Measurements from ENCODE around the gene RNF11. TPM values are rescaled to one million over a fixed set of nuclear protein-coding genes. Genes with fewer than 3 reads are reported as not detected.

Gene RNF11
- polyA plus RNA-seq, 1 donor (not counting 4 experiments of a cell fraction or from before 2014, with no cell fraction given), result 113 TPM

DNA sequence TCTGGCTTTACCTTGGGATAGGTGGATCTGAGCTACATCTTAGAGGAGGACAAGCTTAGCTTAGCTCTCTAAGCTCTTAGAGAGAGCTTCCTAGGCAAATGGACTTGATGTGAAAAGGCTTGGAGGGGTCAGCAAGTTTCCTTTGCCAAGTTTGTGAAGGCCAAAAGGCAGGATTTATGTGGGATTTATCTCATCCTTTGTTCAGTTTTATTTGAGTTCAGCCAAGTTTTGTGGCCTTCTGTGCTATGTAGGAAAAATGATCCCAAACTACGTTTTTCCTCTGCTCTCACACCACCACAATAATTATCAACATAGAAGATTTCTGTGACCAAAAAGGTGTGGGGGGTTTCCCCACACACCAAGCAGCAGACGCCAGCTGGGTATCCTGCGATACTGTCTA is 26.0 kb upstream of the RNF11 start:
- FAIRE-seq (no peak), DNase-seq (ENCODE audit: low read depth, low spot score) (no peak)
- no peaks in the 10 kb centered on the region for H3K9me3 ChIP-seq (ENCODE audit: control insufficient read depth, low read depth, low read length)
- H3K9ac ChIP-seq (ENCODE audit: control insufficient read depth, extremely low read depth, insufficient read depth, low read length), result no peak overlapping the region
- H3K36me3 ChIP-seq (ENCODE audit: control insufficient read depth in 2 of 2, extremely low read depth in 1 of 2, insufficient read depth in 2 of 2, low read length in 2 of 2), result no peaks in the 10 kb centered on the region
- no peak overlapping the region for H3K4me2 ChIP-seq (ENCODE audit: control insufficient read depth, extremely low read depth, insufficient read depth, low read depth, low read length)
- no peak overlapping the region for H3K4me3 ChIP-seq (ENCODE audit: control insufficient read depth in 2 of 3, extremely low read depth in 1 of 3, insufficient read depth in 2 of 3, low read depth in 1 of 3, low read length in 3 of 3)
- no peaks in the 10 kb centered on the region for H3K27me3 ChIP-seq (ENCODE audit: control insufficient read depth, extremely low read depth, insufficient read depth, low read length)
- no peak overlapping the region for H2AFZ ChIP-seq (ENCODE audit: control insufficient read depth, low read length)
- TF ChIP-seq, protein P1, sequence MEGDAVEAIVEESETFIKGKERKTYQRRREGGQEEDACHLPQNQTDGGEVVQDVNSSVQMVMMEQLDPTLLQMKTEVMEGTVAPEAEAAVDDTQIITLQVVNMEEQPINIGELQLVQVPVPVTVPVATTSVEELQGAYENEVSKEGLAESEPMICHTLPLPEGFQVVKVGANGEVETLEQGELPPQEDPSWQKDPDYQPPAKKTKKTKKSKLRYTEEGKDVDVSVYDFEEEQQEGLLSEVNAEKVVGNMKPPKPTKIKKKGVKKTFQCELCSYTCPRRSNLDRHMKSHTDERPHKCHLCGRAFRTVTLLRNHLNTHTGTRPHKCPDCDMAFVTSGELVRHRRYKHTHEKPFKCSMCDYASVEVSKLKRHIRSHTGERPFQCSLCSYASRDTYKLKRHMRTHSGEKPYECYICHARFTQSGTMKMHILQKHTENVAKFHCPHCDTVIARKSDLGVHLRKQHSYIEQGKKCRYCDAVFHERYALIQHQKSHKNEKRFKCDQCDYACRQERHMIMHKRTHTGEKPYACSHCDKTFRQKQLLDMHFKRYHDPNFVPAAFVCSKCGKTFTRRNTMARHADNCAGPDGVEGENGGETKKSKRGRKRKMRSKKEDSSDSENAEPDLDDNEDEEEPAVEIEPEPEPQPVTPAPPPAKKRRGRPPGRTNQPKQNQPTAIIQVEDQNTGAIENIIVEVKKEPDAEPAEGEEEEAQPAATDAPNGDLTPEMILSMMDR (optimal IDR thresholded peaks at IDR 0.05 in 1 of 3, IDR thresholded peaks at IDR 0.05 in 1 of 3, conservative IDR thresholded peaks at IDR 0.05 in 1 of 3; ENCODE audit: extremely low read depth in 1 of 3, insufficient read depth in 2 of 3, low read length in 3 of 3), result no peak
- no peaks in the 10 kb centered on the region for H3K9me1 ChIP-seq (ENCODE audit: control insufficient read depth, extremely low read depth, insufficient read depth, low read length)
- no peaks in the 10 kb centered on the region for H3K79me2 ChIP-seq (ENCODE audit: control insufficient read depth, insufficient read depth, low read length)
- dilution Hi-C loops (cut with MboI; ENCODE audit: extremely low pct_ligation_motif_present, low sequenced_read_pairs), result no loop called here
- H3K27ac ChIP-seq (ENCODE audit: control insufficient read depth, insufficient read depth, low read length), result no peak overlapping the region
- peaks cover 7% of the 10 kb centered on the region for H3K4me1 ChIP-seq (ENCODE audit: control insufficient read depth, extremely low read depth, insufficient read depth, low read length)
- H4K20me1 ChIP-seq (ENCODE audit: control insufficient read depth, extremely low read depth, insufficient read depth, low read length), result no peaks in the 10 kb centered on the region

DNA sequence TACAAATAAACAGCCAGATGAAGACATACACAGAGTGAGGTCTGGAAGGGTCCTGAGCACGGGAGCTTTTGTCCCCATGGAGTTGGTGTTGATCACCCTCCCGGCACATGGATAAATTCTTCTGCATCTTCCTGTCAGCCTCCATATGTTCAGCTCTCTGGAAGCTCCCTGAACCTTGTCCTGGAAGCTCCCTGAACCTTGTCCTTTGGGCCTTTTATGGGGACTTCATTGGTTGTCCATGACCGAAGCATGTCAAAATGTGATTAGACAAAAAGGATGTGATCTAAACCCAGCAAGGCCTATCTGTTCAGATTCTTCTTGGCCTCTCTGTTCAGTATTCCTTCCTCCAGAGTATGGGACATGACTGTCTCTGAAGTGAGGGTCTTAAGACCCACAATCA is 25.4 kb upstream of the RNF11 start:
- Histone ChIP-seq H3K9me3 (ENCODE audit: control insufficient read depth, low read depth, low read length) (no peaks in the 10 kb centered on the region), H3K9ac (ENCODE audit: control insufficient read depth, extremely low read depth, insufficient read depth, low read length) (no peak overlapping the region), H2AFZ (ENCODE audit: control insufficient read depth, low read length) (no peak overlapping the region), H3K79me2 (ENCODE audit: control insufficient read depth, insufficient read depth, low read length) (no peaks in the 10 kb centered on the region), H3K27ac (ENCODE audit: control insufficient read depth, insufficient read depth, low read length) (no peak overlapping the region), H3K36me3 (ENCODE audit: control insufficient read depth in 2 of 2, extremely low read depth in 1 of 2, insufficient read depth in 2 of 2, low read length in 2 of 2) (no peaks in the 10 kb centered on the region), H3K4me2 (ENCODE audit: control insufficient read depth, extremely low read depth, insufficient read depth, low read depth, low read length) (no peak overlapping the region), H4K20me1 (ENCODE audit: control insufficient read depth, extremely low read depth, insufficient read depth, low read length) (no peaks in the 10 kb centered on the region), H3K9me1 (ENCODE audit: control insufficient read depth, extremely low read depth, insufficient read depth, low read length) (no peaks in the 10 kb centered on the region), H3K27me3 (ENCODE audit: control insufficient read depth, extremely low read depth, insufficient read depth, low read length) (no peaks in the 10 kb centered on the region), H3K4me3 (ENCODE audit: control insufficient read depth in 2 of 3, extremely low read depth in 1 of 3, insufficient read depth in 2 of 3, low read depth in 1 of 3, low read length in 3 of 3) (no peak overlapping the region), H3K4me1 (ENCODE audit: control insufficient read depth, extremely low read depth, insufficient read depth, low read length) (peaks cover 13% of the 10 kb centered on the region)
- TF ChIP-seq, protein P1 (optimal IDR thresholded peaks at IDR 0.05 in 1 of 3, IDR thresholded peaks at IDR 0.05 in 1 of 3, conservative IDR thresholded peaks at IDR 0.05 in 1 of 3; ENCODE audit: extremely low read depth in 1 of 3, insufficient read depth in 2 of 3, low read length in 3 of 3), result no peak
- no peak for TF ChIP-seq EZH2 (IDR thresholded peaks at IDR 0.05; ENCODE audit: low read length)
- FAIRE-seq, result no peak
- dilution Hi-C loops (cut with MboI; ENCODE audit: extremely low pct_ligation_motif_present, low sequenced_read_pairs), result no loop called here
- DNase-seq (ENCODE audit: low read depth, low spot score), result no peak
